GM13977 (cell line): ENCODE measurements around the gene IFT122.

Experiments used
- DNase-seq: peaks from one replicate; pipeline ENCODE4 v3.0.0; 2012; ENCODE audit warnings: low spot score
- CTCF ChIP-seq: IDR thresholded peaks from 2 replicates; pipeline ENCODE4 v1.5.1; 2012; ENCODE audit warnings: mild to moderate bottlenecking, control low read depth; ENCODE audit not compliant: insufficient read depth; ENCODE audit errors: extremely low read depth, missing control alignments
- in situ Hi-C: fragments of 300-500 bp; cut with MboI; formaldehyde crosslinking; loops from one replicate; pipeline ENCODE4 v1.12.0; 2022; ENCODE audit warnings: low sequenced_read_pairs, low pct_unique_long_range_greater_than_20kb, mixed read lengths, inconsistent platforms; ENCODE audit not compliant: unreplicated experiment

Gene IFT122

GRCh38 chr3:129549006-129549800 lies 109.2 kb downstream of the IFT122 start:
- DNase-seq, result no peak
- TF ChIP-seq CTCF, result no peak
- in situ Hi-C loops, result no loop called here

GRCh38 chr3:129549805-129550204 lies 109.8 kb downstream of the IFT122 start:
- in situ Hi-C loops, result no loop called here
- no peak for TF ChIP-seq CTCF
- no peak for DNase-seq

GRCh38 chr3:129552287-129553050 lies 112.4 kb downstream of the IFT122 start:
- DNase-seq, result no peak
- no peak for TF ChIP-seq CTCF
- in situ Hi-C loops, result no loop called here

- TF ChIP-seq CTCF, result no peak
- in situ Hi-C loops, result no loop called here
- DNase-seq, result no peak
These were observed 113.1 kb downstream of the IFT122 start for GRCh38 chr3:129553171-129553570.

GRCh38 chr3:129553719-129554118 lies 113.7 kb downstream of the IFT122 start:
- no peak for DNase-seq
- in situ Hi-C loops, result no loop called here
- TF ChIP-seq CTCF, result no peak

- no peak for TF ChIP-seq CTCF
- in situ Hi-C loops, result no loop called here
- DNase-seq, result no peak
These were observed 114.5 kb downstream of the IFT122 start for GRCh38 chr3:129554356-129555152.
